Omental fat pad (tissue), 4 donors: ENCODE measurements around the gene ASB13. TPM values are rescaled to one million over a fixed set of nuclear protein-coding genes. Genes with fewer than 3 reads are reported as not detected.

Source experiments
- ATAC-seq: fragments of 150-250 bp; one replicate; pipeline ENCODE4 v1.9.1; 2016; ENCODE audit warnings: mild to moderate bottlenecking, moderate library complexity; ENCODE audit not compliant: low FRiP score
- DNase-seq: peaks from one replicate; pipeline ENCODE4 v3.0.0-alpha.2; 2019; ENCODE audit warnings: low spot score
- total RNA-seq, 4 donors: library from RNA; depleted of rRNA; stranded (reverse); fragments of >200 nt; gene quantifications; one replicate each; pipeline ENCODE4 v1.1.0, GENCODE V29; 2016
- TF ChIP-seq, protein P1 (sequence below), 3 donors: fragments of 450-650 bp; IDR thresholded peaks; one replicate each; pipeline ENCODE4 v1.5.1; 2016 to 2017; ENCODE audit warnings: antibody characterized with exemption in 3 of 3, mild to moderate bottlenecking in 3 of 3, moderate library complexity in 2 of 3

ASB13 gene
- total RNA-seq, 4 donors from 2014 or later = 15.0 to 46.5 (median 16.9) TPM

DNA sequence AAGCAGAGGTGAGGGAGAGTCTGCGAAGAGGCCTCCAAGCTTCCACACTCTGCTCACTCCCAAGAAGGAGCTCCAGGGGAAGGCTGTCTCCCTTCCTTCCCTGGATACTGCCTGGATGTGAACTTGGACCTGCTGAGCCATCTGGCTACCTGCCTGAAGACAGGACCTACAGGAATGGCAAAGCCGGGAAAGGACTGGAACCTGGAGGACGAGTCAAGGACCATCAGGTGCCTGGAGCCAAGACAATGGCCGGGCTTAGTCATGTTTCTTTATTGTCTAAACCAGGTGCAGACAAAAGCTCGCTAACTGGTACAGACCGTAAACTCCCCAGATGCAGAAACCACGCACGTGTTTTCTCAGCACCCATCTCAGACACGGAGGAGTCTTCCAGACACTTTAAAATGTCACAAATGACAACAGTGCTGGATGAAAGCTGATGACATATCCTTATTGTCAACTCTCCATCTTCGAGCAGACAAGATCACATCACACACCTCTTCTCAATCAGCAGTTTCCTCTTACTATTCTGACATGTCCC lies 12.1 kb downstream of the ASB13 start:
- DNase-seq (no peak), ATAC-seq (no peak)
- TF ChIP-seq, protein P1, sequence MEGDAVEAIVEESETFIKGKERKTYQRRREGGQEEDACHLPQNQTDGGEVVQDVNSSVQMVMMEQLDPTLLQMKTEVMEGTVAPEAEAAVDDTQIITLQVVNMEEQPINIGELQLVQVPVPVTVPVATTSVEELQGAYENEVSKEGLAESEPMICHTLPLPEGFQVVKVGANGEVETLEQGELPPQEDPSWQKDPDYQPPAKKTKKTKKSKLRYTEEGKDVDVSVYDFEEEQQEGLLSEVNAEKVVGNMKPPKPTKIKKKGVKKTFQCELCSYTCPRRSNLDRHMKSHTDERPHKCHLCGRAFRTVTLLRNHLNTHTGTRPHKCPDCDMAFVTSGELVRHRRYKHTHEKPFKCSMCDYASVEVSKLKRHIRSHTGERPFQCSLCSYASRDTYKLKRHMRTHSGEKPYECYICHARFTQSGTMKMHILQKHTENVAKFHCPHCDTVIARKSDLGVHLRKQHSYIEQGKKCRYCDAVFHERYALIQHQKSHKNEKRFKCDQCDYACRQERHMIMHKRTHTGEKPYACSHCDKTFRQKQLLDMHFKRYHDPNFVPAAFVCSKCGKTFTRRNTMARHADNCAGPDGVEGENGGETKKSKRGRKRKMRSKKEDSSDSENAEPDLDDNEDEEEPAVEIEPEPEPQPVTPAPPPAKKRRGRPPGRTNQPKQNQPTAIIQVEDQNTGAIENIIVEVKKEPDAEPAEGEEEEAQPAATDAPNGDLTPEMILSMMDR (IDR thresholded peaks at IDR 0.05) = no peak

DNA sequence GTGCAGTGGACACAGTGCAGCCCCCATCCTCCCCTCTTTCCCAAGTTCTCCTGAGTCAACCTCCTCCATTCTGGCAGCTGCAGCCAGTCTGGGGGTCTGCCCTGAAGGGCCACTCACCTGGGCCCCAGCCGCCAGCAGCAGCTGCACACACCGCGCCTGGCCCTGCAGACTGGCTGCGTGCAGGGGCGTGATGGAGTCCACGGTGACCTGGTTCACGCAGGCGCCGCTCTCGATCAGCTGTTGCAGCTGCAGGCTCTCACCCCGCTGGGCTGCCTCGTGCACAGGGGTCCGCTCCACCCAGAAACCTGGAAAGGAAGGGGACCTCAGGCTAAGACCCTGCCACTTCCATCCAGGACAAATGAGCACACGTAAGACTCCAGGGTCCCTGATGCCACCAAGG lies 13.6 kb downstream of the ASB13 start:
- no peak for DNase-seq
- ATAC-seq = no peak
- TF ChIP-seq, protein P1 (IDR thresholded peaks at IDR 0.05) = no peak

DNA sequence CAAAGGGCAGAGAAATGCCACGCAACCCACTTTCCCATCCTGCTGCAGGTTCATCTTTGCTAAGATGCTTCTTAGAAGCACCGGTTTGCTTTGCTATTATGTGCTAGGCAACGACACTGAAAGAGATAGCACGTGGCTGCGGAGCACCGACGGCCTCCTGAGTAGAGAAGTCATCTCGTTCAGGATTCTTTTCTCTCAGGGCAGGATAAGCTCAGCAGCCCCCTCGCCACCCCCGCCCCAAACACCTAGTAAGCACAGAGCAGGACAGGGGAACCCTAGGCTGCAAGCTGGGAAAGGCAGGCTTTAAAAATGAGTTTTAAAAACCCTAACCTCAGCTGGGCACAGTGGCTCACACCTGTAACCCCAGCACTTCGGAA lies 15.0 kb downstream of the ASB13 start:
- ATAC-seq (no peak), DNase-seq (no peak)
- TF ChIP-seq, protein P1 (IDR thresholded peaks at IDR 0.05) = no peak

DNA sequence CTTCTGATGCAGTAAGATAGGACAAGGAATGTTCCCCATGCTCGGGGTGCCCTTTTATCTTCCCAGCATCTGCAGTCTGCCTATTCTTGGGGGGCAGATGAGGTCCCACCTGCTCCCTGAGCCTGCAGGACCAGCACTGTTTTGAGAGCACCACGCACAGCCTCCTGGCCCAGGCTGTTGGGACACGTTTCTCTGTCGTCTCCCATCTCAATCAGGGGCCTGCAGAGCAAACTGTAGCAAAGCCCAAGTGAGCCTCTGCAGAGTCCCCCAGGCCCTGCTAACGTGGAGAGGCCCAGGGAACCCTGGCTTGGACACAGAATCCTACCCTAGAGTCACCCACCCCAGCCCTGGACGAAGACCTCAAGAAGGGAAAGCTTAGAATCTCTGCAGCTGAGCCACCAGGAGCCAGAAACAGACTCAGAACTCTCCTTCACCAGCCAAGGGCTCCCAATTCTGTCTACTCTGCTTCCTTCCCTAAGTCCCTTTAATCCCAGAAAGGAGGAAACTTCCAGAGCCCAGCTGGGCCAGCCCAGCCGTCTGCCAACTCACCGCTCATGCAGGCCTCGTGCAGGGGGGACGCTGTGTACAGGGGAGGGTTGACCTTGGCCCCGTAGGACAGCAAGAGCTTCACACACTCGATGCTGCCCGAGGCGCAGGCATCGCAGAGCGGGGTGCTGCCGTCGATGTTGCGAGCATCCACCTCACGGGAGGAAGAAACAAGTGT lies 15.6 kb downstream of the ASB13 start:
- ATAC-seq (no peak), DNase-seq (no peak)
- TF ChIP-seq, protein P1 (IDR thresholded peaks at IDR 0.05) = no peak

DNA sequence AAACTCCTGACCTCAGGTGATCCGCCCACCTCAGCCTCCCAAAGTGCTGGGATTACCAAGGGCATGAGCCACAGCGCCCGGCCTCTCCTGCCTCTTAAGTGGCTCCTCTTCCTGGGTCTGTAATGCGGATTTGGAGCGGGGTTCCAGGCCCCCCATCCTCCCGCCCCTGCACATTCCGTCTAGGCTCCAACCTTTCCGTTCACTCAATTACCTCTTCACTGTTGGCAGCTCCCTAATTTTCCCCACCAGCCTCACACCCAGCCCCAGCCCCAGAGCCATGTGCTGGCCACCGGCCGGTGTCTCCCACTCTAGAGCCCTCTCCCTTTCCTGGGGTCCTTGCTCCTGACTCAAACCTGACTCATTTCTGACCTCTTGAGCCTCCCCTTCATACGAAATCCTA lies 16.6 kb downstream of the ASB13 start:
- peak; percentile 15 for ATAC-seq
- no peak for DNase-seq
- TF ChIP-seq, protein P1 (IDR thresholded peaks at IDR 0.05) = no peak

DNA sequence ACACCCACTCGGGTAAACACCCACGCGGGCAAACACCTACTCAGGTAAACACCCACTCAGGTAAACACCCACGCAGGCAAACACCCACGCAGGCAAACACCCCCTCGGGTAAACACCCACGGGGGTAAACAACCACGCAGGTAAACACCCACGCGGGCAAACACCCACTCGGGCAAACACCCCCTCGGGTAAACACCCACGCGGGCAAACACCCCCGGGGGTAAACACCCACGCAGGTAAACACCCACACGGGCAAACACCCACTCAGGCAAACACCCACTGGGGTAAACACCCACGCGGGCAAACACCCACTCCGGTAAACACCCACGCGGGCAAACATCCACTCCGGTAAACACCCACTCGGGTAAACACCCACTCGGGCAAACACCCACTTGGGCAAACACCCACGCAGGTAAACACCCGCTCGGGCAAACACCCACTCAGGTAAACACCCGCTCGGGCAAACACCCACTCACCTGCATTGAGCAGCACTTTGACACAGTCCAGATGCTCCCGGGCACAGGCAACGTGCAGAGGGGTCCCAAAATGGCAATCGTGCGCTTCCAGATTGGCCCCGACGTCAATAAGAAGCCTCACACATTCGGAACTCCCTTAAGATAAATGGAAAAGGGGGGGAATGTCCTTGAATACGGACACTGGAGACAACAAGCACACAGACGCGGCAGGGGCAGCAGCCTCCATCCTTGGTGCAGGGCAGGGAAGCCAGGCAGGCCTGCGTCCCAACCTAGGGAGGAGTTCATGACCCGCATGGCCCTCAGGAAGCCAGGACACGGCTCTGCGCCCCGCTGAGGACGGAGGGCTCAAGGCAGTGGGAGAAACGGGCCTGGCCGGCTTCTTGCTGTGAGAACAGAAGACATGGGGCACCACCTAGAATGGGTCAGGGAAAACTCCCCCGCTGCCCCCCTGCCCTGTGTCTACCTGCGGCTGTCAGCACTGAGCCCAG lies 17.6 kb downstream of the ASB13 start:
- DNase-seq (no peak), ATAC-seq (no peak)
- TF ChIP-seq, protein P1 (IDR thresholded peaks at IDR 0.05) = no peak
